HG03097 (cell line): Measurements from ENCODE around the gene OTUD5.
A peak's percentile ranks its signal among the peaks of the same experiment; 100 is the strongest.

Source experiments
- ATAC-seq: cut with Tn5 transposase; IDR thresholded peaks from one replicate; pipeline ENCODE4 v1.9.1; 2021; ENCODE audit not compliant: unreplicated experiment, low FRiP score

OTUD5 gene

DNA sequence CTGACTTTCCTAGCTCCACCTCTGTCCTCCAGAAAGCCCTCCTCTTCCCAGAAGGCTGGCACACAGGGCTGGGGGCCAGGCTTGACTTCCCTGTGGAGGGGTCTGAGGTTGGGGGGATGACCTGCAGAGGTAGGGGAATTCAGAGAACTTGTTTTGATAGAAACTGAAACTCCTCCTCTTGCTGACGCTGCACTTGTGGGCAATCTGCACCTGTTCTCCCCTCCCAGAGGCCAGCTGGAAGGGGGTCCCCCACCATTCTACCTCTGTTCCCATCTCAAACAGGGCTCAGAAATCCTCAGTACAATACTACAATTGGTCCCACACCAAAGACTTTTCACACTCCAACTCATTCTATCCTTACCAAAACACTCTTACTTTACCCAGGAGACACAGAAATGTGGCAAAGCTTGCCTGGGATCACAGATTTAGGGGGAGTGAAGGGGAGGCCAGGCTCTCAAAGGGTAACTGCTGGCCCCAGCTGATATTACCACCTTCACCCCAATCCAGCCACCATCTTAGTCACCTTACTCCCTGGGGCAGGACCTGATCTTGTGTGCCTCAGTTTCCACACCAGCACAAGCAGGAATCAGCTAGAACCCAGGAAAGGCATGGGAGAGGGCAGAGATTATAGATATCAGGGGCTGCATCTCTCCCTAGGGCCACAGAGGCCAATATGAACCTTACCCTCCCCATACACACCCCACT, 18.5 kb downstream of the OTUD5 start:
- peak; percentile 46 for ATAC-seq

DNA sequence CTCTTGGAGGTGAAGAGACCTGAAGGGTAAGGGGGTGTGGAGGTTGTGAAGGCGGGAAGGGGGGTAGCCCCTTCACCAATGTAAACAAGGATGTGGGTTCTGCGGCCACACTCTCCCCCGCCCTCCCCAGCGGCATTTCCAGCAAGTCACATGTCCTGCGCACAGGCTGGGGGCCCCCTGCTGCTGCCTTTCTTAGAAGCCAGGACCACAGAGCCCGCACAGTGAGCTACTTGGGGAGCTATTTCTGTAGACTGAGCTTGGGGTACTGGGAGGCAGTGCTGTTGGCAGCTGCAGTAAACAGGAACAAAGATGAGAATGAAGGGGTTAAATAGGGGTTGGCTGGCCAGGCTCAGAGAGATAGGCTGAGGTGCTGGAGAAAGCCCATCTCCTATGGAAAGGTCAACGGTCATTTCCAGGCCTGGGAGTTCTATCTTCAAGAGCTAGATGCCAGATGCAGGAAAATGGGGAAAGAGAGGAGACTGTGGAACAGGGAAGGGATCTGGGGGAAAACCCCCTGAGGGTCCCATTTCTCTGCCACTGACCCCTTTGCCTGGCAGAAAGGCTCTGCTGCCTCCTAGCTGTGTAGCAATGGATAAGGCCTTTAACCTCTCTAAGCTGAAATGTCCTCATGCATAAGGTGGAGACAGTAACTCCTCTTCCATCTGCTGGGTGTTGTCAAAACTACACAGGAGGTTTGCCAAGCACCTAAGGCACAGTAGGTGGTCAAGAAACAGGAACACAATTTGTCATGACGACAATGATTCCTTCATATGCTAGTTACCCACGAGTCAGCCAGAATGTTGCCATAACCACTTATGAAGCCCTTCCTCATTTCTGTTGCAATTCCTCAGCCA, 20.1 kb downstream of the OTUD5 start:
- ATAC-seq, result peak; percentile 47

DNA sequence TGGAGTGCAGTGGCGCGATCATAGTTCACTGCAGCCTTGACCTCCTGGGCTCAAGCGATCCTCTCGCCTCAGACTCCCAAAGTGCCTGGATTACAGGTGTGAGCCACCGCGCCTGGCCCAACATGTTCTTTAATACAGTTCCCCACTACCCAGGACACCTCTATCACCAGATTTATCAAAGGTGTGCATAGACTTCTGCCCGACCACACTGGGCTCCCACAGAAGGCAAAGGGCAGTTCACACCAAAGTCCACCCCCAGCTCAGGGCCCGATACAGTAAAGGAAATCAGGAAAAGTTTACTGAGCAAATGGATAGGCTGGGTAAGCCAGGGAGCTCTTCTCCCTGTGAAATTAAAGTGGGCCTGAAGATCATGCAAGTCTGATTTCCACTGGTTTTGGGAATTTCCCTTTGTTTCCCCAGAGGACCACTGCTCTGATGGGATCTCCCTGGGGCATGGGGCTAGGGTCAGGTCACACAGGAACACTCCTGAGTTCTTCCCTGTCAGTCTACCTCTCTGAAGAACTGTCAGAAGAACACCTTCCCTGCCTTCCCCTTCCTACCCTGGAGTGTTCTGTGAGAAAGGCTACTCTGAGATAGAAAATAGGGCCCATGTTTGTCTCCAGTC, 20.9 kb downstream of the OTUD5 start:
- peak; percentile 6 for ATAC-seq

DNA sequence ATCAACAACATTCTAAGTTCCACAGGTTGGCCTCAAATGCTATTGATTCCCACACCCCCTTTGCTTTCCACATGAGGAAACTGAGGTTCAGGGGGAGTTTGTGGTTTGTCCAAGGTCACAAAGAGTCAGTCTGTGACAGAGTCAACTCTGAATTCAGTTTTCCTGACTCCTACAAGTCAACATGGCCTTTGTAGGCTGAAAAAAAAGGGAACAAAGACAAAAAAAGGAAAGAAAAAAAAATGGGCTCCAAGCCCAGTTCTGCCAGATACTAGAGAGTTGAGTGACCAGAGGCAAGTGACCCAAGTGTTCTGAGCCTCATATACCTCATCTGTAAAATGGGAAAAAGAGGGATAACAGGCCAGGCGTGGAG, 22.1 kb downstream of the OTUD5 start:
- ATAC-seq, result no peak

DNA sequence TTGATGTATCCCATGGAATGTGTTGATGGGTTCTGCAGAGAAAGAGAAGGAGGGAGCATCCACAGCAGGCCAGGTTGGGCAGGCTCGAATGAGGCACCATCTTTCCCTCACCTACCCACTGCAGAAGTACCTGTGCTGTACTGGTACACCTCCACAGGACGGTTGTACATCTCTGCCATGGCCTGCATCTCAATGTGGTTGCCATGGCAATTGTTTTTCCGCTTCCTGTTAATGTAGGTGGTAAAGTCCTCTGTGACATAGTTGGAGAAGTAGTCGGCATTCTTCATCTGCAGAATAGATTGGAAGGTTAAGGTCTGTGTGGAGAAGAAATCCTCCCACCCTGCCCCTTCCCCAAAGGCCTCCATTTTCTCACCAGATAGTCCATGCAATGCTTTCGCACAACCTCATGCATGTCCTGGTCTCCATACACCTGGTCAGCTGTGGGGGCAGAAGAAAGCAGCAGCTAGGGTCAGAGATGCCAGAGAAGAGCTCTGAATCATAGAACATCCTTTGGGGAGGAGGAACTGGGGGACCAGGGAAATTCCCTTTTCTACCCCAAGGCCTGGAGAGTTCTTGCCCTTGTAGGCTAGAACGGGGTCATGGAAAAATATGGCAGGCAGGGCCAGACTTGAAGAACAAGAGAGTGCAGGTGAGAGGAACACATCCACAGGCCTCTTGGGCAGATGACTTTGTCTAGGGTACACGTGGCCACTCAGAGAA, 22.7 kb downstream of the OTUD5 start:
- no peak for ATAC-seq

DNA sequence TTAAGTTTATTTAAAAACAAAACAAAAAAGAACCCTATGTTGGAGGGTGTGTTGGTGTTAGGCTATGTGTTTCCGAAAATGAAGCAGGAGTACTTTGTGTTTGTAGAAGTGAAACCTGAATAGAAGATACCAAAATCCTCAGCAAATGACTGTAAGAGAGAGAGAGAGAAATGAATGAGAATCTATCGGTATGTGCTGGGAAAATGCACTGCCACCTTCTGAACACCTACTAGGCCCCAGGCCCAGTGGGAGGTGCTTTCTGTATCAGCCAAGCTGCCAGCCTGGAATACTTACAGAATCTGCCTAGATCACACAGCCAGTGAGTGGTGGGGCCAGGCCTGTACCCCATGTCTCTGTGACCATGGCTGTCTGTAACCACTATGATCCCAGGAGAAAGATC, 23.6 kb downstream of the OTUD5 start:
- ATAC-seq, result no peak

DNA sequence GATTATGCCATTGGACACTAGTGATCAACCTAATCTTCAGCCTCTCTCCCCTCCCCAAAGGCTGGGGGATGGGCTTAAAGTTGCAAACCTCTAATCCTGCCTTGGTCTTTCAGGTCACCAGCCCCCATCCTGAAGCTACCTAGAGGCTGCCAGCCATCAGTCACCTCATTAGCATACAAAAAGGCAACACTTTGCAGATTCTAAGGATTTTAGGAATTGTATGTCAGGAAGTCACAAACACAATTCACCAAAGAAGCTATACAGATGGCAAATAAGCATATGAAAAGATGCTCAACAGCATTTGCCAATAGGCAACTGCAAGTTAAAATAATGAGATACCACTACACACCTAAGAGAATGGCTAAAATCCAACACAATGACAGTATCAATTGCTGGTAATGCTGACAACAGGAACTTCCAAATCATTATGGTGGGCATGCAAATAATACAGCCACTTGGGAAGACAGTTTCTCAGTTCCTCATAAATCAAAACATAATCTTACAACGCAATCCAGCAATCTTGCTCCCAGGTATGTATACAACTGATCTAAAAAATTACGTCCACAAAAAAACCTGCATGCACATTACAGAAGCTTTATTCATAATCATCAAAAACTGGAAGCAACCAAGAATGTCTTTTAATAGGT, 29.5 kb downstream of the OTUD5 start:
- ATAC-seq, result no peak

DNA sequence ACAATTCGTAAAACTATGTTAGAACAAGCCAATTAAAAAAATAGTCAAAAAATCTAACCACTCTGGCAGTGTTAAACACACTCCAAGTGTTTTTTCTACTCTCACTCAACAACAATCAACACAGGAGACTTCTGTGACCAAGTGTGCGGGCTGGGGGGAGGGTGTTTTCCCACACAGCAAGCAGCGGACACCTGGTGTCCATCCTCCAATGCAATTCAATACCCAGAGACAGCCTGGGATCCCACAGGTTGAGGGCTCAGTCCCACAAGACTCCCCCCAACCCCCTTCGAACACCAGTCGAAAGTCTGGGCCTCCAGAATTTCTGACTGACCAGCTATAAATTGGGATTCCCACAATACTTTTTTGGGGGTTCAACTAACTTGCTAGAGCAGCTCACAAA, 30.3 kb downstream of the OTUD5 start:
- no peak for ATAC-seq

DNA sequence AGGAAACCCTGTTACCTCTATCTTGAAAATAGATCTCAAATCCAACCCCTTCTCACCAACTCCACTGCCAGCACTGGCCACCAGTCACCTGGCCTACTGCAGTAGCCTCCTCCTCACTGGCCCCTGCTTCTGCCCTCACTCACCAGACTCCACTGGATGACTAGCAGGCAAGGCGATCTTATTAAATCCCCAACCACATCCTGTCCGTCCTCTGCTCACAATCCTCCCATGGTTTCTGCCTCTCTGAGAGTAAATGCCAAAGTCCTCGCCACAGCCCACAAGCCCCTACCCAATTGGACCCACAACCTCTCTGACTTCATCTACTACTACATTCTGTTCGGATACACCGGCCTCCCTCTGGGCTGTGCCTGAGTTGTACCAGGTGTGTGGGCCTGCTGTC, 33.1 kb downstream of the OTUD5 start:
- no peak for ATAC-seq

DNA sequence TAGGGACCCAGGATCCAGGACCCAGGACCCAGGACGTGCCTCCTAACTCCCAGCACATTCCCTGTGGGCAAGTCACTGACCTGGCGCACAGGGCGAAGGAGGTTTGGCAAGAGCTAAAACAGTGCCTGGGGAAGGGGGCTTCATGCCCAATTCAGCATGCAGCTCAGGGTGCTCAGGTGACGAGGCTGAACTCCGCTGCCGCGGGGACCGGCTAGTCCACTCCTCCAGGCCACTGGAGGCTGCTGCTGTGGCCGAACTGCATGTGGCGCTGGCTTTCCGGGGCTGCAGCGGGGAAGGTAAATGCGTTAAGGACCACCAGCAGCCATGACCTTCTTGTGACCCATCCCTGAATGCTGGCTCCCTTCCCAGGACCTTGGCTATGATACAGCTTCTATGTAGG, 33.6 kb downstream of the OTUD5 start:
- ATAC-seq, result no peak

DNA sequence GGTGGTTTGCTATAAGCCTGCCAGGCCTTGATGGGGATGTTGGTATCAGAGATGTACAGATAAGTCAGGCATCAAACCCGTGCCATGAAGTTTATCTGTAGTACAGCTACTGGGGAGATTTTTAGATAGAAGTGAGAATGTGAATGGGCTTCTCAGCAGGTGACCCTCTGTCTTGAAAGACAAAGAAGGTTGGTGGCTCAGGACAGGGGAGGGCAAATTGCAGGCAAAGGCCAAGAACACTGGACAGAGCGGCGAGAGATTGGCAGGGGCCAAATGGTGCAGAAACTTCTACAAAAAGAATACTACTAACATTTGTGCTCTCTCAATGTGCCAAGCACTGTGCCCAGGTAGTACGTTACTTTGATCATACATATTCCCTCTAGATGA, 36.7 kb downstream of the OTUD5 start:
- no peak for ATAC-seq

DNA sequence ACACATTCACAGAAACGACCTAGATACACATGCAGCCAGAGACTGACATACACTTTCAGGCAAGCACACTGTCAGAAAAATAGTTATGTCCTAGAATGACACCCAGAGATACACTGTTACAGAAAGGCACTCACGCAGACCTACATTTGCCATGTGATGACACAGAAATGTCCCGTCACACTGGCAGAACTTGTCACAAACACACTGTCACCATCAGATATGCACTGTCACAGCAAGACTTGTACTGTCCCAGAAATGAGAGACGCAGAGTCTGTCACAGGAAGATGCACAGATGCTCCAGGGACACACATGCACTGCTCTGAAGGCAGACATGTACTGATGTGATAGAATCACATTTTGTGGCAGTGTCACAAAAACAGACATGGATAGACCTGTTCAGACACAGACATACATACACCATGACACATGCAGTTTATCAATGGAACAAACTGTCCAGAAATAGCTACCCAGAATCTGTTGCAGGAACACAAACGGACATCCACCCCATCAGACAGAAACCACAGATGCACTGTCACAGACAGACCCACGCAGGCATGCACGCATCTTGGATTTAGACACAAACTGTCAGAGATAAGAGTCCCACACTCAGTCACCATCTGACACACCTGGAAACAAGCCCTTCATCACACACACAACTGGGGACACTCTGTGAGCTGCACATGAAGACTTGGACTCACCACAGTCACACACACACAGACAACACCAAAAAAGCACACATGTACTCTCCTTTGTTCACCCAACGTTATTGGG, 37.3 kb downstream of the OTUD5 start:
- ATAC-seq, result no peak

DNA sequence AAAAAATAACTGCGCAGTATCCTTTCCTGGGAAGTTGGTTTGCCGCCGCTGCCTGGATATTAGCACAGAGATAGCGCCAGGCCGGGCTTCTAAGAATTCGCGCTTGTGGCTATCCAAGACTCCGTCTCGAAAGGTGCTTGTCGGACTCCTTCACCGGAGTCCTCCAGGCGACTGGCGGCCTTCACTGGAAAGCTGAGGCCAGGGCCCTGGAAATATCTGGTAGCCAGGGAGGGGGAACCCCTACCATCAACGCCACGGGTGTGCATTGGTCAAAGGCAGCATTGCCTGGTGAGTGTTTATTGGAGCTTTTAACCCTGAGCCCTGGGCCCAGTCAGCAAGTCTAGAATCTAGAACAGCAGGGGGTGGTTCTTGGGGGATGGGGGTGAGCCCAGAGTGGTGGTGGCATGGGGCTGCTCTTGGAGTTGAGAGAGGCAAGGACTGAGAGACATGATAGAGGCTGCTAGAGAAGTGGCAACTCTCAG, 38.0 kb downstream of the OTUD5 start:
- peak; percentile 6 for ATAC-seq

DNA sequence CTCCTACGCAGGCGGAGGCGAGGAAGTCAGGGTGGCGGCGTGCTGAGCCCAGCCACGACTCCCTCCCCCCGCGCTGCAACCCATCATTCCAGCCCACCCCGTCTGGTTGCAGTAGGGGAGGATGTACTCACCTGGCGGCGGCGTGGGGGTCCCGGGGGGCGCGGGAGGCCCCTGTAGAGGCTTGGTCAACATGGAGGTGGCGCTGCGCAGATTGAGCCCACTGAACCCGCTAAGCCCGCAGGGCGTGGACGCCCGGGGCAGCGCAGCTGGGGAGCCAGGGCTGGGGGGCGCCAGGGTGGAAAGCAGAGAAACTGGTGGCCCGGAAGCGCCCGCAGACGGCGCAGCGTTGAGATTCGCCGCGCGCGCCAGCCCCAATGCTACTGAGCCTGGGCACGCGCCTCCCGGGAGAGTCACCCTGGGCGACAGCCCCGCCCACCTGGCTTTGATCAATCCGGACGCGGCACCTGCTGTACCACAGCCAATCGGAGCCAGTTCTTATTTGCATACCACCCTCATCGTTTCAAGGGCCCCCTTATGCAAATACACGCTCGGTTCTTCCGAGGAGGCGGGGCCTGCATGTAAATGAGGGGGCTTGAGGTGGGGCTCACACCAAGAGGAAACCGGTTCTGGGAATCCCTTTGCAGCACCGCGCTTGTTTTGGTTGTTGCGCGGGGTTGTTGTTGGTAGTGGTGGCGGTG, 38.6 kb downstream of the OTUD5 start, which contains the start of gene PIM2:
Gene PIM2, minus strand, starts transcription at position 382 of the 698 bp plus-strand sequence. Its CDS starts 190 bp downstream, at position 192.
- peak; percentile 60 for ATAC-seq

DNA sequence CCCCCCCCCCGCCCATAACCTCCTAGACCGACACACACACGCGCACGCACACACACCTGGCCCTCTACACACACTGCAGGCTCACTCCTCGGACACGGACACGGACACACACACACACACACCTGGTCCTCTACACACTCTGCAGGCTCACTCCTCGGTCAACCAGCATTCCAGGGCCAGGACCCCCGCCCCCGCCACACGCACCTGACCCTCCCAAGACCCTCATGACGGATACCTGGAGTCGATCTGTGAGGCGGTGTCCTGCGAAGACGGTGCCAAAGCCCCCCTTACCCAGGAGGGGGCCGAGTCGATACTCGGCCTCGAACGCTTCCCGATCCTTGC, 39.1 kb downstream of the OTUD5 start:
- ATAC-seq, result no peak

DNA sequence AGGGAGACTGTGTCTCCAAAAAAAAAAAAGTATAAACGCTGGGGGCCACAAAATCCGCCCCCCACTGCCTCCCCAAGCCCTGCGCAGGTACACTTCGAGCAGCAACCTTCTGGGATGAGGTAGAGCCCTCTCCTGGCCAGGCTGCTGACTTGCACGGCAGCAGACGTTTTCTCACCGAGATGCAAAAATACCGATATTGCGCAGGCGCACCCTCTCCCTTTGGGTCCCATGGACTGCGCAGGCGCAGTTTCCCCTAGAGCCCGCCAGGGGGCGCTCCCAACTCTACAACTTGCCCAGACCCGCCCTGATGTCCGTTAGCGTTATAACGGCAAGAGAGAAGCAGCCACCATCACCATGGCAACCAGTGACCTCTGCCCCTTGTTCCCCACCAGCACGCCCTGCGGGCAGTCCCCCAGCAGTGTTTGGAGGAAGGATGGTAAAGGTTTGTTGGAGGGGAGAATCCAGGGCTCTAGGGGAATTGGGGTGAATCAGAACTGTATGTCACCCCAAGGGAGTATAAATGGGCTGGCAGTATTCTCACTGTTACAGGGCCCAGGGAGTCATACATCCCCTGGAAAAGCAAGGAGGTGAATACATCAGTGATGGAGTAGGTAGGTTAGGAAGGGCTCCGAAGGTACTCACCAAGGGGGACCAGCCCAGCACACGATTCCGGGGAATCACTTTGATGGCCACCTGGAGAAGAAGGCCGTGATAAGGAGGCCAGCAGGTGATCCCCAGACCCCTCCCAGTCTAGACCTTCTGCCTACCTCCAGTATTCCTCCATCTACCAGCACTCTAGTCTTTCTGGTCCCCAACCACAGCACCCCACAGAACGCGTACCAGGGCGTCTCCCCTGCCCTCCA, 40.0 kb downstream of the OTUD5 start:
- peak; percentile 33 for ATAC-seq

DNA sequence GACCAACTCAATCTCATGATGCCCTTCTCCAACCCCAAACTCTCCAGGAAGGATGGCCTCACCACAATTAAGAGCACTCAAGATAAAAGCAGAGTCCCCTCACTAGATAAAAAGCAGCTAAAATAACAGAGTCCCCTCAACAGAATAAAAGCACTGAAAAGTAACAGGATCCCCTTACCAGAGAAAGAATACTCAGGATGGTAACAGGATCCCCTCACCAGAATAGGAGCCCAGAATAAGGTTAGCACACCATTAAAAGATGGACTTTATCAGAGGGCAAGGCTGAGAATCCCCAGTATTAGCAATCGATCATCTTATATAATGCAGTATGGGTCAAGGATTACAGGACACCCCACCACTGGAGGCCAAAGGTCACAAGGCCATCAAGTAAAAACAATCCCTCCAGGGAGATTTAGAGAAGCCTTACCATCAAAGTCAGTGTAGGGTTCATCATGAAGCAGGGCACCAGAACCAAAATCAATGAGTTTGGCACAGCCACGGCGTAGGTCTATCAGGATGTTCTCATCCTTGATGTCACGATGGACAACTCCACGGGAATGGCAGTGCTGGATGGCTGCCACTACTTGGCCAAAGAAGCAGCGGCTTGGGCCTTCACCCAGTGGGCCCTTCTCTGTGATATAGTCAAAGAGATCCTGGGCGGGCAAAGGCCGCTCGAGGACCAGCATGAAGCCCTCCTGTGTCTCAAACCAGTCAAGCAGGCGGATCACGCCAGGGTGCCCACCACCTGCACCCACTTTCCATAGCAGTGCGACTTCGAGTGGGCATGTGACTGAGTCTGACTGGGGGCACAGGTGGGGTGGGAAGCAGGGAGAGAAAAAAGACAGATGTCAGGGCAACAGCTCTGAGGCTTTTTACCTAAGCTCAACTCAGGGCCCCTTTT, 42.6 kb downstream of the OTUD5 start:
- no peak for ATAC-seq
